A549 (cell line): ENCODE results near the gene COPZ1. TPM values are rescaled to one million over a fixed set of nuclear protein-coding genes. Genes with fewer than 3 reads are reported as not detected.

Experiments
- ATAC-seq, 2 experiments: fragments of 200-7000 bp in 1 of 2; fragments of >200 bp in 1 of 2; cut with Nextera tagmentation in 1 of 2; cut with Tn5 transposase in 1 of 2; 3 replicates each; pipeline versions ENCODE4 v1.8.0 to v1.9.1; 2018 to 2020; ENCODE audit warnings: mild to moderate bottlenecking in 1 of 2, moderate library complexity in 1 of 2
- CTCF ChIA-PET: fragments of 300-600 bp; sonication (Branson Sonifier 250); formaldehyde crosslinking; extraction: SDS; loops from one replicate; lab custom pipeline; 2021; ENCODE audit warnings: antibody characterized with exemption, inconsistent platforms; lab: Yijun Ruan, JAX
- POLR2A ChIA-PET: fragments of 350-600 bp; formaldehyde crosslinking; extraction: SDS; loops from one replicate; lab custom pipeline; 2021; ENCODE audit warnings: antibody characterized with exemption, inconsistent platforms; lab: Yijun Ruan, JAX
- DNase-seq, 2 experiments: peaks; one replicate each; pipeline versions ENCODE4 v3.0.0 to v3.0.0-alpha.2; 2011 to 2016; ENCODE audit warnings: low read depth in 1 of 2, low spot score in 1 of 2
- FAIRE-seq: peaks from 2 replicates; lab custom pipeline; 2011; peaks lifted over from hg19 to GRCh38; lab: Jason Lieb, UNC
- H3K27ac ChIP-seq, 2 experiments: fragments of >200 bp; sonication (Bioruptor Twin); formaldehyde crosslinking; 3 replicates each; pipeline ENCODE4 v1.5.1; 2016 to 2017
- H3K4me1 ChIP-seq: fragments of >200 bp; sonication (Bioruptor Twin); formaldehyde crosslinking; 3 replicates; pipeline ENCODE4 v1.6.1; 2016
- H3K4me2 ChIP-seq: fragments of >200 bp; sonication (Bioruptor Twin); formaldehyde crosslinking; 3 replicates; pipeline ENCODE4 v1.6.1; 2016
- H3K4me3 ChIP-seq: fragments of >200 bp; sonication (Bioruptor Twin); formaldehyde crosslinking; 3 replicates; pipeline ENCODE4 v1.5.1; 2016
- H3K9me3 ChIP-seq: fragments of >200 bp; sonication (Bioruptor Twin); formaldehyde crosslinking; 3 replicates; pipeline ENCODE4 v1.6.1; 2016
- BCL3 ChIP-seq: fragments of >200 bp; sonication (Bioruptor Twin); formaldehyde crosslinking; IDR thresholded peaks from 3 replicates; pipeline ENCODE4 v1.6.1; 2016
- CBX2 ChIP-seq: fragments of 200-600 bp; sonication (generic); IDR thresholded peaks from 2 replicates; pipeline ENCODE4 v1.6.1; 2016; ENCODE audit warnings: low read depth, mild to moderate bottlenecking, borderline replicate concordance
- EHMT2 ChIP-seq: fragments of 200-600 bp; sonication (generic); IDR thresholded peaks from 2 replicates; pipeline ENCODE4 v1.6.1; 2016; ENCODE audit warnings: antibody characterized with exemption, low read depth, mild to moderate bottlenecking, moderate library complexity
- ELK1 ChIP-seq: fragments of 150-350 bp; IDR thresholded peaks from 2 replicates; pipeline ENCODE4 v1.6.1; 2014; ENCODE audit warnings: low read depth, mild to moderate bottlenecking, low read length
- FOXS1 ChIP-seq: fragments of 250-450 bp; sonication (Bioruptor Pico); IDR thresholded peaks from 2 replicates; pipeline ENCODE4 v1.5.0; 2020; ENCODE audit warnings: mild to moderate bottlenecking, moderate library complexity
- MAFK ChIP-seq: fragments of 450-650 bp; IDR thresholded peaks from 2 replicates; pipeline ENCODE4 v1.6.1; 2014; ENCODE audit not compliant: partially characterized antibody
- NPAS2 ChIP-seq: fragments of 250-450 bp; sonication (Bioruptor Pico); IDR thresholded peaks from 2 replicates; pipeline ENCODE4 v1.8.0; 2022; ENCODE audit warnings: mild to moderate bottlenecking, moderate library complexity, borderline replicate concordance
- RFX5 ChIP-seq: fragments of 450-650 bp; IDR thresholded peaks from 2 replicates; pipeline ENCODE4 v1.7.1; 2014; ENCODE audit warnings: antibody characterized with exemption, mild to moderate bottlenecking, moderate library complexity
- TP53 ChIP-seq: fragments of 250-450 bp; sonication (Bioruptor Pico); IDR thresholded peaks from 2 replicates; pipeline ENCODE4 v1.5.0; 2021; ENCODE audit warnings: mild to moderate bottlenecking, moderate library complexity
- ZNF302 ChIP-seq: fragments of 250-450 bp; sonication (Bioruptor Pico); IDR thresholded peaks from 2 replicates; pipeline ENCODE4 v1.9.0; 2021; ENCODE audit warnings: inconsistent platforms, mild to moderate bottlenecking, moderate library complexity
- ZSCAN20 ChIP-seq: fragments of 250-450 bp; sonication (Bioruptor Pico); IDR thresholded peaks from 2 replicates; pipeline ENCODE4 v1.8.0; 2022; ENCODE audit warnings: mild to moderate bottlenecking, moderate library complexity
- WGBS: methylation state at CpG from one replicate; pipeline ENCODE4 v1.1.6; 2017; ENCODE audit errors: missing lambda C conversion rate; 5-methylcytosine and 5-hydroxymethylcytosine counted together
- polyA plus RNA-seq, 4 experiments: library from polyadenylated mRNA; depleted of rRNA in 3 of 4; stranded (reverse); fragments of >200 nt; fragmentation: RNase III in 1 of 4; extraction: RNeasy Plus Mini Kit Qiagen cat#74134 plus additional on column Dnase treatment in 1 of 4; gene quantifications; 2 replicates in 3 of 4; 3 replicates in 1 of 4; pipeline ENCODE4 v1.2.3, GENCODE V29; 2011 to 2017
- TF ChIP-seq, protein P1 (sequence below): fragments of 200-600 bp; sonication (generic); IDR thresholded peaks from 2 replicates; pipeline ENCODE4 v1.6.1; 2016; ENCODE audit warnings: antibody characterized with exemption, mild to moderate bottlenecking, moderate library complexity
- TF ChIP-seq, protein P2 (sequence below): IDR thresholded peaks from 2 replicates; pipeline ENCODE4 v1.6.1; 2012; ENCODE audit warnings: low read depth, borderline replicate concordance

COPZ1 gene
- polyA plus RNA-seq, 2 of the 4 experiments (the other 2 are of a cell fraction) = 300 to 613 TPM

DNA sequence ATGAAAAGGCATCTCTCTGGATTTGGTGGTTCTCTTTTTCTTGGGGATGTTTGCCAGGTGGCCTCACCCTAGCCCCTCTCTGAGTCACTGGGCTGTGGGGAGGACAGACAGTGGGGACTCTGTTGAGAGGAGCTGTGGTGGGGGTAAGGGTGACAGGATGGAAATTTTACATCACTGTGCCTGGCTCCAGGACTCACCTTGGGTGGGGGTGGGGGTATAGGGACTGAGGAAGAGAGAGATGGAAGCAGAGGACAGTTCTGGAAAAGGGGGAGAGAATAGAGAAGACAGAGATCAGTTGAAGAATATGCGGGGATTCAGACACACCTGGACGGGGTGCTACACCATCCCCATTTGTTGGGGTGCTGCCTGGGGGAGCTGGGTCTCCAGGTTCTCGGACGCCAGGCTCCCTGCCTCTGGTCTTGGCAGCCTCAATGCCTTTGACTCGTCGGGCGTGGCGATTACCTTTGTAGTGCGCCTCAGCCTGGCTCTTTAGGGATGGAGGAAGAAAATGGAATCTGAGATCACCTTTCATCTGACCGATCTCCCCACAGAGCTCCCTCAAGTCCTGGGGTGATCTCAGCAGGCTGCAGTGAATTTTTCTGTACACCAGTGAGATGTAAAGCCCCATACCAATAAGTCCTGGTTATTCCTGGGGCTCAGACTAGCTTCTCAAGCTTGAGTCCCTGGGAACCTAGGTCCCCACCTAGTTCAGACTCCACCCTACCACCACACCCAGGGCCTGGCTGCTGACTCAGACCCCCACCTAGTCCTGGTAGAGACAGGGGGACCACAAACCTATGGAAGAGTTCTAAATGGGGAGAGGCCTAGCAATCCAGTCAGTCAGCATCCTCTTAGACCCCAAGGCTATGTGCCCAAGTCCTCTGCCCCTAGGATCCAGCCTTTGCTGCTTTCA, 49.0 kb downstream of the COPZ1 start:
- ChIA-PET CTCF (interaction anchor here (0.7 to 2.5 kb wide), 11 partner anchors 11 to 160 kb away, joined by 3 to 12 read pairs (median 5); partner anchors contain the start of gene COPZ1), POLR2A (interaction anchor here (0.6 kb wide), 1 partner anchor 144 kb away, joined by 7 read pairs; no protein-coding TSS in a partner anchor)
- Histone ChIP-seq H3K27ac (peak overlapping the region; percentile 50 to 68; a peak in 5 of 6 replicates), H3K9me3 (no peaks in the 10 kb centered on the region), H3K4me2 (peak overlapping the region; percentile 63), H3K4me1 (peaks cover 76% of the 10 kb centered on the region), H3K4me3 (no peak overlapping the region)
- no peak for FAIRE-seq
- 59% methylated on average over 10 of the region's 10 CpGs for WGBS
- TF ChIP-seq BCL3 (no peak), NPAS2 (CRISPR knock-in tag) (no peak), CBX2 (no peak), FOXS1 (CRISPR knock-in tag) (no peak)
- ATAC-seq = no peak
- DNase-seq = peak in 1 of 2 experiments; percentile 62

- Histone ChIP-seq H3K9me3 (no peaks in the 10 kb centered on the region), H3K4me2 (peak overlapping the region; percentile 63), H3K4me1 (peaks cover 68% of the 10 kb centered on the region), H3K4me3 (no peak overlapping the region), H3K27ac (peak overlapping the region; percentile 50 to 68; a peak in 5 of 6 replicates)
- FAIRE-seq (no peak), DNase-seq (no peak), ATAC-seq (no peak)
- TF ChIP-seq MAFK (peak; percentile 80), RFX5 (no peak)
- POLR2A ChIA-PET = no interaction called here
- CTCF ChIA-PET = interaction anchor here (0.7 to 2.1 kb wide), 9 partner anchors 8 to 123 kb away, joined by 3 to 12 read pairs (median 4); no protein-coding TSS in a partner anchor
- 51% methylated on average over 2 of the region's 2 CpGs for WGBS
Observed at GRCh38 chr12:54374562-54375258, 49.8 kb downstream of the COPZ1 start.

DNA sequence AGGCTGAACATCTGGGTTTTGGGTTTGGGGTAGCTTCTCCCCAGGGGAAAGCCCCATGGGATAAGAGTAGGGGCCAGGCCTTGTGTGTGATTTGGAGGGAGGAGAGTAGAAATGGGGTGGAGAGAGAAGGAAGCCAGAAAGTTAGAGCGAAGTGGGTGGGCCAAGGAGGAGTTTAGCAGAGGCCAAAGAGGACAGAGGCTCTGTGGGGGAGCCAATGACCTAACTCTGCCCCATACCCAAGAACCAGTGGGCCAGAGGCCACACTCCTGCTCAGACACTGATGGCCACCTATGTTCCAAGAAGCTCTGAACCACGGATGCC, 50.3 kb downstream of the COPZ1 start:
- DNase-seq = no peak
- H3K4me2 ChIP-seq = peak overlapping the region; percentile 63; the same call in 1 of the 3 replicates
- no peak for ATAC-seq
- POLR2A ChIA-PET = no interaction called here
- H3K4me3 ChIP-seq = no peak overlapping the region
- H3K9me3 ChIP-seq = no peaks in the 10 kb centered on the region
- FAIRE-seq = no peak
- CTCF ChIA-PET = interaction anchor here (0.9 to 2.1 kb wide), 6 partner anchors 8 to 124 kb away, joined by 3 to 12 read pairs (median 4); no protein-coding TSS in a partner anchor
- H3K27ac ChIP-seq = peak overlapping the region; percentile 50 to 68; a peak in 4 of 6 replicates
- H3K4me1 ChIP-seq = peaks cover 65% of the 10 kb centered on the region
- TF ChIP-seq ZSCAN20 (CRISPR knock-in tag) (no peak), TP53 (CRISPR knock-in tag) (no peak), ELK1 (no peak)
- TF ChIP-seq, all 56 proteins: peak for 0
- 64% methylated on average over 2 of the region's 2 CpGs for WGBS

- peaks cover 54% of the 10 kb centered on the region for H3K4me1 ChIP-seq
- H3K27ac ChIP-seq = no peak overlapping the region
- no peak overlapping the region for H3K4me2 ChIP-seq
- H3K4me3 ChIP-seq = no peak overlapping the region
- no peak for ATAC-seq
- no peak for FAIRE-seq
- ChIA-PET POLR2A (no interaction called here), CTCF (interaction anchor here (0.7 to 4.8 kb wide), 10 partner anchors 10 to 169 kb away, joined by 3 to 31 read pairs (median 3); no protein-coding TSS in a partner anchor)
- TF ChIP-seq RFX5 (no peak), ZNF302 (CRISPR knock-in tag) (no peak), EHMT2 (no peak)
- TF ChIP-seq, protein P1, sequence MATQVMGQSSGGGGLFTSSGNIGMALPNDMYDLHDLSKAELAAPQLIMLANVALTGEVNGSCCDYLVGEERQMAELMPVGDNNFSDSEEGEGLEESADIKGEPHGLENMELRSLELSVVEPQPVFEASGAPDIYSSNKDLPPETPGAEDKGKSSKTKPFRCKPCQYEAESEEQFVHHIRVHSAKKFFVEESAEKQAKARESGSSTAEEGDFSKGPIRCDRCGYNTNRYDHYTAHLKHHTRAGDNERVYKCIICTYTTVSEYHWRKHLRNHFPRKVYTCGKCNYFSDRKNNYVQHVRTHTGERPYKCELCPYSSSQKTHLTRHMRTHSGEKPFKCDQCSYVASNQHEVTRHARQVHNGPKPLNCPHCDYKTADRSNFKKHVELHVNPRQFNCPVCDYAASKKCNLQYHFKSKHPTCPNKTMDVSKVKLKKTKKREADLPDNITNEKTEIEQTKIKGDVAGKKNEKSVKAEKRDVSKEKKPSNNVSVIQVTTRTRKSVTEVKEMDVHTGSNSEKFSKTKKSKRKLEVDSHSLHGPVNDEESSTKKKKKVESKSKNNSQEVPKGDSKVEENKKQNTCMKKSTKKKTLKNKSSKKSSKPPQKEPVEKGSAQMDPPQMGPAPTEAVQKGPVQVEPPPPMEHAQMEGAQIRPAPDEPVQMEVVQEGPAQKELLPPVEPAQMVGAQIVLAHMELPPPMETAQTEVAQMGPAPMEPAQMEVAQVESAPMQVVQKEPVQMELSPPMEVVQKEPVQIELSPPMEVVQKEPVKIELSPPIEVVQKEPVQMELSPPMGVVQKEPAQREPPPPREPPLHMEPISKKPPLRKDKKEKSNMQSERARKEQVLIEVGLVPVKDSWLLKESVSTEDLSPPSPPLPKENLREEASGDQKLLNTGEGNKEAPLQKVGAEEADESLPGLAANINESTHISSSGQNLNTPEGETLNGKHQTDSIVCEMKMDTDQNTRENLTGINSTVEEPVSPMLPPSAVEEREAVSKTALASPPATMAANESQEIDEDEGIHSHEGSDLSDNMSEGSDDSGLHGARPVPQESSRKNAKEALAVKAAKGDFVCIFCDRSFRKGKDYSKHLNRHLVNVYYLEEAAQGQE = no peak
- TF ChIP-seq, protein P2, sequence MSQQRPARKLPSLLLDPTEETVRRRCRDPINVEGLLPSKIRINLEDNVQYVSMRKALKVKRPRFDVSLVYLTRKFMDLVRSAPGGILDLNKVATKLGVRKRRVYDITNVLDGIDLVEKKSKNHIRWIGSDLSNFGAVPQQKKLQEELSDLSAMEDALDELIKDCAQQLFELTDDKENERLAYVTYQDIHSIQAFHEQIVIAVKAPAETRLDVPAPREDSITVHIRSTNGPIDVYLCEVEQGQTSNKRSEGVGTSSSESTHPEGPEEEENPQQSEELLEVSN = no peak
- no peaks in the 10 kb centered on the region for H3K9me3 ChIP-seq
- no peak for DNase-seq
- WGBS = 73% methylated on average over 4 of the region's 4 CpGs
Observed at GRCh38 chr12:54376596-54376995, 51.7 kb downstream of the COPZ1 start.
